SU-DHL-6 (cell line): ENCODE measurements around the gene CNEP1R1.

Experiments used
- H2AFZ ChIP-seq: fragments of 200-600 bp; sonication (generic); 2 replicates; pipeline ENCODE4 v1.6.1; 2014; ENCODE audit warnings: low read depth, mild to moderate bottlenecking, moderate library complexity, mixed read lengths, antibody characterized with exemption, low read length; ENCODE audit not compliant: severe bottlenecking
- H3F3A ChIP-seq: fragments of 200-600 bp; shearing (Covaris generic); 2 replicates; pipeline ENCODE4 v1.6.0; 2016; ENCODE audit warnings: antibody characterized with exemption, mild to moderate bottlenecking; ENCODE audit not compliant: insufficient read depth
- H3K27ac ChIP-seq: fragments of 200-600 bp; sonication (generic); 2 replicates; pipeline ENCODE4 v1.5.1; 2016; ENCODE audit warnings: low read depth, mild to moderate bottlenecking, low read length, moderate library complexity, mixed read lengths
- H3K27me3 ChIP-seq: fragments of 200-600 bp; sonication (generic), shearing (Covaris generic); 2 replicates; pipeline ENCODE4 v1.6.0; 2014; ENCODE audit warnings: mild to moderate bottlenecking, low read length
- H3K36me3 ChIP-seq: fragments of 200-600 bp; sonication (generic); 2 replicates; pipeline ENCODE4 v1.6.1; 2014; ENCODE audit warnings: mild to moderate bottlenecking, low read length, mixed read lengths
- H3K4me2 ChIP-seq: fragments of 300-600, 200-600 bp; shearing (Covaris generic), sonication (generic); 2 replicates; pipeline ENCODE4 v1.6.0; 2014; ENCODE audit warnings: low read length, low read depth, mild to moderate bottlenecking; ENCODE audit not compliant: poor library complexity, severe bottlenecking
- H3K4me3 ChIP-seq: fragments of 200-600 bp; sonication (generic); 2 replicates; pipeline ENCODE4 v1.5.1; 2014; ENCODE audit warnings: antibody characterized with exemption, low read length, mild to moderate bottlenecking, mixed read lengths; ENCODE audit not compliant: insufficient read depth, poor library complexity, severe bottlenecking
- H3K79me2 ChIP-seq: fragments of 200-600 bp; sonication (generic); 2 replicates; pipeline ENCODE4 v1.6.1; 2014; ENCODE audit warnings: mild to moderate bottlenecking, low read length, moderate library complexity; ENCODE audit not compliant: insufficient read depth
- H3K9ac ChIP-seq: fragments of 200-600 bp; sonication (generic); 2 replicates; pipeline ENCODE4 v1.7.0; 2014; ENCODE audit warnings: mild to moderate bottlenecking, low read length
- H3K9me2 ChIP-seq: fragments of 200-600 bp; sonication (generic); replicated peaks from 2 replicates; pipeline ENCODE4 v1.6.1; 2014; ENCODE audit warnings: low read length; ENCODE audit not compliant: insufficient read depth
- H3K9me3 ChIP-seq: fragments of 200-600 bp; sonication (generic); 2 replicates; pipeline ENCODE4 v1.6.1; 2014; ENCODE audit warnings: low read length, mixed read lengths; ENCODE audit not compliant: insufficient read depth
- H4K20me1 ChIP-seq: fragments of 200-600 bp; sonication (generic); 2 replicates; pipeline ENCODE4 v1.6.1; 2014; ENCODE audit warnings: low read depth, mild to moderate bottlenecking, antibody characterized with exemption, low read length, moderate library complexity, mixed read lengths
- CTCF ChIP-seq: fragments of 200-600 bp; sonication (generic); IDR thresholded peaks from one replicate; pipeline ENCODE4 v1.5.1; 2017; ENCODE audit warnings: antibody characterized with exemption, mild to moderate bottlenecking, low read length, moderate library complexity; ENCODE audit not compliant: insufficient read depth, poor library complexity, severe bottlenecking
- EZH2phosphoT487 ChIP-seq: fragments of 200-600 bp; sonication (generic), shearing (Covaris generic); conservative IDR thresholded peaks from 2 replicates; pipeline ENCODE4 v1.6.1; 2018; ENCODE audit warnings: mild to moderate bottlenecking, antibody characterized with exemption, low read length, moderate library complexity, mixed read lengths

Gene CNEP1R1

GRCh38 chr16:50027829-50028228 lies 2.8 kb downstream of the CNEP1R1 start:
- Histone ChIP-seq H4K20me1 (no peaks in the 10 kb centered on the region), H3K27me3 (no peaks in the 10 kb centered on the region), H3K79me2 (peaks cover 33% of the 10 kb centered on the region), H3K9ac (no peak overlapping the region), H2AFZ (no peak overlapping the region), H3K36me3 (peaks cover 16% of the 10 kb centered on the region; the same call in 1 of the 2 replicates), H3K4me3 (no peak overlapping the region), H3F3A (no peaks in the 10 kb centered on the region), H3K9me3 (no peaks in the 10 kb centered on the region), H3K9me2 (no peaks in the 10 kb centered on the region), H3K27ac (no peak overlapping the region), H3K4me2 (no peak overlapping the region)
- TF ChIP-seq EZH2phosphoT487 = no peak
- TF ChIP-seq CTCF = no peak

- no peaks in the 10 kb centered on the region for H3K9me3 ChIP-seq
- H3K27ac ChIP-seq = no peak overlapping the region
- no peak for TF ChIP-seq EZH2phosphoT487
- no peak for TF ChIP-seq CTCF
- H3K9ac ChIP-seq = no peak overlapping the region
- 0 out of 2 replicates have a peak, but pooled peaks cover 6% of the 10 kb centered on the region for H3F3A ChIP-seq
- no peaks in the 10 kb centered on the region for H3K9me2 ChIP-seq
- H3K79me2 ChIP-seq = peaks cover 6% of the 10 kb centered on the region; the same call in 1 of the 2 replicates
- H3K27me3 ChIP-seq = no peaks in the 10 kb centered on the region
- no peaks in the 10 kb centered on the region for H4K20me1 ChIP-seq
- no peak overlapping the region for H2AFZ ChIP-seq
- peaks cover 17% of the 10 kb centered on the region; the same call in 1 of the 2 replicates for H3K36me3 ChIP-seq
- H3K4me2 ChIP-seq = no peak overlapping the region
- H3K4me3 ChIP-seq = no peak overlapping the region
These were observed 10.5 kb downstream of the CNEP1R1 start for GRCh38 chr16:50035468-50035992.

- Histone ChIP-seq H3K9me2 (no peaks in the 10 kb centered on the region), H3K9me3 (no peaks in the 10 kb centered on the region), H3K4me2 (no peak overlapping the region), H3K36me3 (0 out of 2 replicates have a peak, but pooled peaks cover 9% of the 10 kb centered on the region), H3K9ac (no peak overlapping the region), H3K27me3 (no peaks in the 10 kb centered on the region), H3F3A (0 out of 2 replicates have a peak, but pooled peaks cover 6% of the 10 kb centered on the region), H3K4me3 (no peak overlapping the region), H4K20me1 (no peaks in the 10 kb centered on the region), H3K79me2 (no peaks in the 10 kb centered on the region), H2AFZ (no peak overlapping the region), H3K27ac (no peak overlapping the region)
- no peak for TF ChIP-seq CTCF
- no peak for TF ChIP-seq EZH2phosphoT487
These were observed 11.4 kb downstream of the CNEP1R1 start for GRCh38 chr16:50036426-50036825.
